NCI-H2196 treated with DMSO at 0.1 percent for 48 hours (cell line): ENCODE results near the gene EPAS1.

Experiments used
- DNase-seq: peaks from one replicate; lab custom pipeline; 2025; ENCODE audit not compliant: unreplicated experiment; lab: John Stamatoyannopoulos, UW

Gene EPAS1

DNA sequence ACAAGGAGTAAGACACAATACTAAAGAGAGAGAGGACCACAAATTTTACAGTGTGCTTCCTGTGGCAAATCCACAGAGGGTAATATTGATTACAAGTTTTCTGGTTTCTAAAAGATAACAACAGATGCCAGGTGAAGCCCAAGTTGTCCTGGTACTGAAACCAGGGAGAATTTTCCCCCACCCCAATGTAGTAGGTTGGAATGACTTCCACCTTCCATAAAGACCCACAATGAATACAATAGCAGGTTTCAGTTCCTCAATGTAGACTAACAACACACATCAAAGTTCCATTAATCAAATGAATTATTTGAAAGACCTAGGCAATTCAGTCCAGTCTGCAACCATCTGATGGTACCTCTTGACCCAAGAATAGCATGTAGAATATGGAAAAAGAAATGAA lies 138.1 kb downstream of the EPAS1 start:
- DNase-seq, result no peak

- DNase-seq, result no peak
Measured at GRCh38 chr2:46435796-46436360, 138.7 kb downstream of the EPAS1 start.
